ENCODE results near the gene FCGR1A.
"Not testable (repeated sequence)": the region's sequence is repeated elsewhere in the genome, so short reads cannot be mapped to it uniquely, and the experiment has no call there.

Gene FCGR1A

DNA sequence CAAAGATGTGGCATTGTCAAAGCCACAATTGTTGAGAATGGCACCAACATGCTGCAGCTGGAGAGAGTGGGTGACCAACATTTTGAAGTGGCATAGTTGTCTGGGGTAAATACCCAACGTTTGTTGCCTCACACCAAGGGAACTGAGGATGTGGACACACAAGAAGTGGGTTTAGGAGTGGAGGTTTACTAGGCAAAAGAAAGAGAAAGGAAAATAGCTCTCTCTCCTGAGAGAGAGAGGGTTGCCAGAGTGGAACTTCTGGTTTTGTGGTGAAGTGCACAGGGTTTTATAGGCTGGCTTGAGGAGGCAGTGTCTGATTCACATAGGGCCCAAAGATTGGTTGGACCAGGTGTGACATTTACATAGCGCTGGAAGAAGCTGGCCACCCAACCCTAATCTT lies 29.0 kb upstream of the FCGR1A start:
- H3K27me3 ChIP-seq (ENCODE audit: control insufficient read depth, insufficient read depth, low read length); H3K27ac ChIP-seq (ENCODE audit: low read depth, low read length); H3K36me3 ChIP-seq (ENCODE audit: control insufficient read depth, insufficient read depth, low read length); H3K4me3 ChIP-seq (ENCODE audit: low read depth, low read length); H3K9ac ChIP-seq (ENCODE audit: low read depth, low read length); H3K4me1 ChIP-seq (ENCODE audit: control insufficient read depth, insufficient read depth, low read length); H3K9me3 ChIP-seq (ENCODE audit: control insufficient read depth, insufficient read depth, low read length): not testable (repeated sequence)

DNA sequence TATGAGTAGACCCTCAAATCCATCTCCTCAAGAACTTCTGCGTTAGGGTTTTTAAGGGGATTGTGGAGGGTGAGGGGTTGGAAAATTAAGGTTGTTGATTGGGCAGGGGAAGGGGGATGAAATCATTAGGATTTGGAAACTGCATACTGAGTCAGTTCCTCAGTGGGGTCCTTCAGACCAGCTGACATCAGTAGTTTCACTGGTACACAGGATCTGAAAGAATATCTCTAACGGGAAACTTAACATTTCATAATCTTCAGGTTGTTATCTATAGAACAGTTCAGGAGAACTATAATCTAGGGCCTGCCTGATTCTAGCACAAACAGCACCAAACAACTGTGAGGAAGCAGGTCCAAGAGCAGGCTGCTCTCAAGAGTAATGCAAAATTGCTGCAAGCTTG lies 27.2 kb upstream of the FCGR1A start:
- not testable (repeated sequence) for H3K9ac ChIP-seq (ENCODE audit: low read depth, low read length); H3K4me1 ChIP-seq (ENCODE audit: control insufficient read depth, insufficient read depth, low read length); H3K36me3 ChIP-seq (ENCODE audit: control insufficient read depth, insufficient read depth, low read length); H3K27ac ChIP-seq (ENCODE audit: low read depth, low read length); H3K27me3 ChIP-seq (ENCODE audit: control insufficient read depth, insufficient read depth, low read length); H3K4me3 ChIP-seq (ENCODE audit: low read depth, low read length); H3K9me3 ChIP-seq (ENCODE audit: control insufficient read depth, insufficient read depth, low read length)

DNA sequence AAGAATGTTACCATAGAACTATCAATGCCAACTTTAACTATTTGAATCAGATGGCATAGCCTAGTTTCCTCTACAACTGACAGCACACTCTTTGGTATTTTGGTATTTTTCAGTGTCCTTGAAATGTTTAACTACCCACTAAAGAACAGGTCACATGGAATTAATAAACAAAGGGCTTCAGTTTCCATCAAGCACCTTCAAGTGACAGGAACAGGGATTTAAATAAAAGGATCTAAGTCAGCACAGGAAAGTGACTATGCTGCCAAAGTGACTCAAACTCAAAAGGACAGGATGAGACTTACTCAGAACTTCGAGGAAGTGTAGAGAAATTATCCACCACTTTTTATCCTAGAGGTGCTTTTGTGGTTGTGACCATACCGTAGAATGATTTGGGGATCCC lies 20.2 kb upstream of the FCGR1A start:
- not testable (repeated sequence) for H3K9ac ChIP-seq (ENCODE audit: low read depth, low read length); H3K9me3 ChIP-seq (ENCODE audit: control insufficient read depth, insufficient read depth, low read length); H3K36me3 ChIP-seq (ENCODE audit: control insufficient read depth, insufficient read depth, low read length); H3K4me1 ChIP-seq (ENCODE audit: control insufficient read depth, insufficient read depth, low read length); H3K27ac ChIP-seq (ENCODE audit: low read depth, low read length); H3K27me3 ChIP-seq (ENCODE audit: control insufficient read depth, insufficient read depth, low read length); H3K4me3 ChIP-seq (ENCODE audit: low read depth, low read length)

DNA sequence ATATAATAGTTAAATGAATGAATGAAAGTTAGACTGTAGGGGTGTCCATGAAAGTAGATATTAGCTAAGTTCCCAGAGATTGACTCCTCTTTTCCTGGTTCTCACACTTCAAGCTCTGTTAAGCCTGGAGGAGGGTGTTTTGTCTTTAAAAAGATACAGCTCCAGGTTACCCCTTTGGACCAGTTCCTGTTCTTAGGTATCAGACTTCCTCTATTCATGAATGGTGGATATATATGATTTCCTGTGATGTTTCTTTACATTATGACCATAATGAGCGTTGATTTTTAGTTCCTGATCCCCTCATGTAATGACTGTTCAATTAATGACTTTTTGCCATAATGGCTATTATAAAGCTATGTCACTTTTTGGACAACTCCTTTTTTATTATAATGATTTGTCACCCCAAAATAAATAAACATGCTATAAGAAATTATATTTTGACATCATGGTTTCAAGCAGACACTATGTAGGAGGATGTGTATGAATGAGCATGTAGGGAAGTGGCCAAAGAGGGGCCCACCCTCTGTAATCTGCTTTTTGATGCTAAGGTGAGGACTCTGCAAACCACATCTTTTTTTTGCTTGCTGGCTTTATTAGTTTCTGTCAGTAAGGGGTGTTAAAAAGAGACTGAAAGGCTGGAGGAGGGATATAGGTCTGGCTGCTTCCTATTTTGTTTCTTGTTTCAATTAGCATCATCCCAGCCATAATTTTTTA lies 18.2 kb upstream of the FCGR1A start:
- H3K36me3 ChIP-seq (ENCODE audit: control insufficient read depth, insufficient read depth, low read length); H3K9ac ChIP-seq (ENCODE audit: low read depth, low read length); H3K9me3 ChIP-seq (ENCODE audit: control insufficient read depth, insufficient read depth, low read length); H3K4me3 ChIP-seq (ENCODE audit: low read depth, low read length); H3K4me1 ChIP-seq (ENCODE audit: control insufficient read depth, insufficient read depth, low read length); H3K27ac ChIP-seq (ENCODE audit: low read depth, low read length); H3K27me3 ChIP-seq (ENCODE audit: control insufficient read depth, insufficient read depth, low read length): not testable (repeated sequence)

DNA sequence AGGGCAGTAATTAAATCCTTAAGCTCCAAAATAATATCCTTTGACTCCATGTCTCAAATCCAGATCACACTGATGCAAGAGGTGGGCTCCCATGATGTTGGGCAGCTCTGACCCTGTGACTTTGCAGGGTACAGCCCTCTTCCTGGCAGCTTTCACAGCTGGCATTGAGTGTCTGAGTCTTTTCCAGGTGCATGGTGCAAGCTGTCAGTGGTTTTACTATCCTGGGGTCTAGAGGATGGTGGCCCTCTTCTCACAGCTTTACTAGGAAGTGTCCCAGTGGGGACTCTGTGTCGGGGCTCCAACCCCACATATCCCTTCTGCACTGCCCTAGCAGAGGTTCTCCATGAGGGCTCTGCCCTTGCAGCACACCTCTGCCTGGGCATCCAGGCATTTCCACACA lies 16.3 kb upstream of the FCGR1A start:
- H3K36me3 ChIP-seq (ENCODE audit: control insufficient read depth, insufficient read depth, low read length); H3K27me3 ChIP-seq (ENCODE audit: control insufficient read depth, insufficient read depth, low read length); H3K4me1 ChIP-seq (ENCODE audit: control insufficient read depth, insufficient read depth, low read length); H3K27ac ChIP-seq (ENCODE audit: low read depth, low read length); H3K9me3 ChIP-seq (ENCODE audit: control insufficient read depth, insufficient read depth, low read length); H3K9ac ChIP-seq (ENCODE audit: low read depth, low read length); H3K4me3 ChIP-seq (ENCODE audit: low read depth, low read length): not testable (repeated sequence)

DNA sequence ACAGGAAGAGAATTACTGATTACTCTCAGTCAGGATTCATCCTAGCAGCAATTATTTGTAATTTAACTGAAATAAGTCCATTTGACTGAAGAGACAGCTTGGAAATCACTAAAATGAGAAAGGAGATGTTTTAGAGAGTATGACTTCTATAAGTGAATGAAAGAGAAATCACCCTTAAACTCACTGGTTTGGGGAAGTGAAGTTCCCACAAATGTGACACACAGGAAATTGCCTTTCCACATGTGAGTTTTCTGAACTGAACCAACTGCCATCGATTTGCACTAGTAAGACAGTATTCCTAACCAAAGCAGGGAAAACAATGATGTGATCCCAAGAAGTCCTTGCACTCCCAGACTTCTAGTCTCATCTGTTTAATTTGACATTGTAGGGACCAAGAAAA lies 13.3 kb upstream of the FCGR1A start:
- not testable (repeated sequence) for H3K4me3 ChIP-seq (ENCODE audit: low read depth, low read length); H3K36me3 ChIP-seq (ENCODE audit: control insufficient read depth, insufficient read depth, low read length); H3K4me1 ChIP-seq (ENCODE audit: control insufficient read depth, insufficient read depth, low read length); H3K27me3 ChIP-seq (ENCODE audit: control insufficient read depth, insufficient read depth, low read length); H3K27ac ChIP-seq (ENCODE audit: low read depth, low read length); H3K9ac ChIP-seq (ENCODE audit: low read depth, low read length); H3K9me3 ChIP-seq (ENCODE audit: control insufficient read depth, insufficient read depth, low read length)

DNA sequence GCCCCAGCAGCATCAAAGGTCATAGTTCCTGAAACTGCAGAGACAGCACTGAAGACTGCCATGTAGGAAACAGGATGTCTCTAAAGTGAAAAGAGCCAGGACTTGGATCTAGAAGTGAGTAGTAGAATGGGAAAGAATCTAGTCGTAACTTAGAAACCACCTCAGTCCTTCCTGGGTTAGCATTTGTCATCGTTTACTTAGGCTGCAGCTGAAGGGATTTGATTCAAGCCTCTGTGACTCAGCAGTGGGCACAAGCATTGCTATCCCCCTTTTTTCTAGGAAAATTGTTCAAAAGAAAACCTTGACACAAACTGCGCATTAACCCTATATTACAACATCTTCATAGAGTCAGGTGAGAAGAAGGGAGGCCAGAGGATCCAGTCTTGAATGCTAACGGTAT lies 11.8 kb upstream of the FCGR1A start:
- not testable (repeated sequence) for H3K9me3 ChIP-seq (ENCODE audit: control insufficient read depth, insufficient read depth, low read length); H3K9ac ChIP-seq (ENCODE audit: low read depth, low read length); H3K27me3 ChIP-seq (ENCODE audit: control insufficient read depth, insufficient read depth, low read length); H3K27ac ChIP-seq (ENCODE audit: low read depth, low read length); H3K36me3 ChIP-seq (ENCODE audit: control insufficient read depth, insufficient read depth, low read length); H3K4me3 ChIP-seq (ENCODE audit: low read depth, low read length); H3K4me1 ChIP-seq (ENCODE audit: control insufficient read depth, insufficient read depth, low read length)

DNA sequence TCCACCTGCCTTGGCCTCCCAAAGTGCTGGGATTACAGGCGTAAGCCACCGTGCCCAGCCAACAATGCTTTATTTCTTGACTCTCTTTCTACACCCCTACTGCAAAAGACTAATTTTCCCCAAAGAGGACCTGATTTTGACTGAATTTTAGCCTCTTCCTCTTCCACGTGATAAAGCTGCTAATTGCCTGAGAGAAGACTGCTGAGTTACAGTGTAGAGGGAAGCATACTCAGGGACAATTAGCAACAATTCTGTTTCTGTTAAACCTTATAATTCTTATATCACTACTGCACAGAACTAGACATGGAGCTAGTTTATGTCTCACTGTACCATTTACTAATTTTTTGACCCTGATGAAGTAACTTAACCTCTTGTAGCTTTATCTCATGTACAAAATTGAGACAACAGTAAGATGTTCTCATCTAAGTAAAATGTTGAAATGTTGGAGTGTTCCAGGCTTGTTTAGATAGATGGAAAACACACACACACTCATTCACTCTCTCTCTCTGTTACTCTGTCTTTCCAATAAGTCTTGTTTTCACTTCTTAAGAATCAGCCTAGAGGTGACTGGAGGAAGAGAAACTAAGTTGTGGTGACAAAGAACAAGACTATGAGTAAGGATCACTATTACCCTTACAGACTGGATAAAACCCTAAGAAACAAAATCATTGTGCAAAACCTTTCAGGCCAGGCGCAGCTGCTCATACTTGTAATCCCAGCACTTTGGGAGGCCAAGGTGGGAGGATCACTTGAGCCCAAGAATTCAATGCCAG lies 10.7 kb upstream of the FCGR1A start:
- not testable (repeated sequence) for H3K27ac ChIP-seq (ENCODE audit: low read depth, low read length); H3K4me1 ChIP-seq (ENCODE audit: control insufficient read depth, insufficient read depth, low read length); H3K4me3 ChIP-seq (ENCODE audit: low read depth, low read length); H3K9ac ChIP-seq (ENCODE audit: low read depth, low read length); H3K36me3 ChIP-seq (ENCODE audit: control insufficient read depth, insufficient read depth, low read length); H3K27me3 ChIP-seq (ENCODE audit: control insufficient read depth, insufficient read depth, low read length); H3K9me3 ChIP-seq (ENCODE audit: control insufficient read depth, insufficient read depth, low read length)

DNA sequence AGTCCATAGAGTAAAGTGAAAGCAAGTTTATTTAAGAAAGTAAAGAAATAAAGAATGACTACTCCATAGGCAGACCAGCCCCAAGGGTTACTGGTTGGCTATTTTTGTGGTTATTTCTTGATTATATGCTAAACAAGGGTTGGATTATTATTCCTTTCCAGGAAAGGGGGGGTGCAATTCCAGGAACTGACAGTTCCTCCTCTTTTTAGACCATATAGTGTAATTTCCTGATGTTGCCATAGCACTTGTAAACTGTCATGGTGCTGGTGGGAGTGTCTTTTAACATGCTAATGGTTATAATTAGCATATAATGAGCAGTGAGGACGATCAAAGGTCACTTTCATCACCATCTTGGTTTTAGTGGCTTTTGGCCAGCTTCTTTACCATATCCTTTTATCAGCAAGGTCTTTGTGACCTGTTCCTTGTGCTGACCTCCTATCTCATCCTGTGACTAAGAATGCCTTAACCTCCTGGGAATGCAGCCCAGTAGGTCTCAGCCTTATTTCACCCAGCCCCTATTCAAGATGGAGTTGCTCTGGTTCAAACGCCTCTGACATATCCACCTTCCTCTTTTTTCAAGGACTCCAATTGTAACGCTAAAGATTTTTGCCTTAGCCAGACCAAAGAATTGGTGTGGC lies 6.9 kb upstream of the FCGR1A start:
- not testable (repeated sequence) for H3K27me3 ChIP-seq (ENCODE audit: control insufficient read depth, insufficient read depth, low read length); H3K36me3 ChIP-seq (ENCODE audit: control insufficient read depth, insufficient read depth, low read length); H3K9me3 ChIP-seq (ENCODE audit: control insufficient read depth, insufficient read depth, low read length); H3K4me3 ChIP-seq (ENCODE audit: low read depth, low read length); H3K9ac ChIP-seq (ENCODE audit: low read depth, low read length); H3K4me1 ChIP-seq (ENCODE audit: control insufficient read depth, insufficient read depth, low read length)
- H3K27ac ChIP-seq (ENCODE audit: low read depth, low read length), result peak overlapping the region; percentile 79

DNA sequence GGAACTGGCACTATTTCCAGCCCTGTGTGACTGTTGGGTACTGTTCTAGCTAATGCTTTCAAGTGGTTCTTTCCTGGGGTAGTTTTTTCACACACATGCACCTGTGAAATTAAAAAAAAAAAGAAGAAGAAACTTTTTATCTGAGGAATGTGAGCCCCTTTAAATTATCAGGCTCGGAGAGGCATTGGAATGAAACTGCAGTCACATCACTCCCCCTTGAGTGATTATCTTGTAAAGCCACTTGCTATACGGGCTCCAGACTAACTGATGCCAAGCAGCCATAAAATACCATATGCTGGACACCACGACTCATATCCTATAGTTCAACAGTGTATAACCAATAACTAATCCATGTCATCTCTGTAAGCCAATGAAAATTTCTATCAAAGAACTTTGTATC lies 5.4 kb upstream of the FCGR1A start:
- H3K4me1 ChIP-seq (ENCODE audit: control insufficient read depth, insufficient read depth, low read length); H3K36me3 ChIP-seq (ENCODE audit: control insufficient read depth, insufficient read depth, low read length); H3K9ac ChIP-seq (ENCODE audit: low read depth, low read length); H3K27me3 ChIP-seq (ENCODE audit: control insufficient read depth, insufficient read depth, low read length); H3K4me3 ChIP-seq (ENCODE audit: low read depth, low read length); H3K27ac ChIP-seq (ENCODE audit: low read depth, low read length); H3K9me3 ChIP-seq (ENCODE audit: control insufficient read depth, insufficient read depth, low read length): not testable (repeated sequence)

DNA sequence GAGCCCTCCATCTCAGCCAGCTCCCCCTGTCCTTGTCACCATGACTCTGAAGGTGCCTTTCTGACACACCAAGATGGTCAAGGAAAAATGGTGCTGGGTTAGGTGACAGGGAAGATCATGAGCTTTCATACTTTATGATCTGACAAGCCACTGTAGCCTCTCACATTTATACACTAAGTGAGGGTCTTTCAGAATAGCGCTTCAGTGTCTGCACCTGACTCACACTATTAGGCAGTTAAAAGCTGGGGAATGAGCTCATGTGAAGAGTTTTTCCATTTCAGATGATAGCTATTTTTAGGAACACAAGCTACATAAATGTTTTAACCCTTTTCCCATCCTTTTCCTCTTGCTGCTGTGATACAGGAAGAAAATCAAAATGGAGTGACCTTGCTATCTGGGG lies 4.2 kb upstream of the FCGR1A start:
- H3K27me3 ChIP-seq (ENCODE audit: control insufficient read depth, insufficient read depth, low read length); H3K4me3 ChIP-seq (ENCODE audit: low read depth, low read length); H3K9me3 ChIP-seq (ENCODE audit: control insufficient read depth, insufficient read depth, low read length); H3K27ac ChIP-seq (ENCODE audit: low read depth, low read length); H3K36me3 ChIP-seq (ENCODE audit: control insufficient read depth, insufficient read depth, low read length); H3K4me1 ChIP-seq (ENCODE audit: control insufficient read depth, insufficient read depth, low read length); H3K9ac ChIP-seq (ENCODE audit: low read depth, low read length): not testable (repeated sequence)
